Liver (tissue), 9 donors: ENCODE data around the gene AGBL4. TPM values are rescaled to one million over a fixed set of nuclear protein-coding genes. Genes with fewer than 3 reads are reported as not detected.

Source experiments
- DNase-seq: peaks from one replicate; pipeline ENCODE4 v3.0.0-alpha.2; 2017; ENCODE audit warnings: low spot score
- H3K27ac ChIP-seq, 2 donors: one replicate each; pipeline ENCODE4 v1.7.0; 2013; ENCODE audit warnings: inconsistent platforms in 2 of 2, low read length in 2 of 2, control low read depth in 1 of 2, low read depth in 1 of 2, mild to moderate bottlenecking in 1 of 2
- H3K27me3 ChIP-seq, 4 donors: one replicate each; pipeline versions ENCODE4 v1.6.1 to v1.7.0; 2013; ENCODE audit warnings: low read length in 3 of 4, inconsistent platforms in 1 of 4, mild to moderate bottlenecking in 1 of 4, moderate library complexity in 1 of 4; ENCODE audit not compliant: control insufficient read depth in 4 of 4, insufficient read depth in 4 of 4
- H3K36me3 ChIP-seq, 4 donors: one replicate each; pipeline versions ENCODE4 v1.6.1 to v1.7.0; 2013; ENCODE audit warnings: low read length in 3 of 4, mild to moderate bottlenecking in 3 of 4, low read depth in 1 of 4, moderate library complexity in 1 of 4; ENCODE audit not compliant: control insufficient read depth in 4 of 4, insufficient read depth in 3 of 4
- H3K4me1 ChIP-seq, 4 donors: one replicate each; pipeline versions ENCODE4 v1.6.1 to v1.7.0; 2013; ENCODE audit warnings: low read length in 3 of 4, mild to moderate bottlenecking in 3 of 4, moderate library complexity in 1 of 4; ENCODE audit not compliant: control insufficient read depth in 4 of 4, insufficient read depth in 4 of 4
- H3K4me3 ChIP-seq, 3 donors: one replicate each; pipeline versions ENCODE4 v1.6.1 to v1.7.0; 2013; ENCODE audit warnings: low read length in 3 of 3, control low read depth in 1 of 3, low read depth in 1 of 3, mild to moderate bottlenecking in 1 of 3
- H3K9ac ChIP-seq, 2 donors: one replicate each; pipeline ENCODE4 v1.7.0; 2013; ENCODE audit warnings: low read length in 2 of 2, mild to moderate bottlenecking in 2 of 2, moderate library complexity in 2 of 2, control low read depth in 1 of 2, low read depth in 1 of 2
- H3K9me3 ChIP-seq, 4 donors: one replicate each; pipeline versions ENCODE4 v1.6.1 to v1.7.0; 2013; ENCODE audit warnings: low read length in 3 of 4; ENCODE audit not compliant: control insufficient read depth in 4 of 4
- ATF3 ChIP-seq: IDR thresholded peaks from 2 replicates; pipeline ENCODE4 v1.6.1; 2016; ENCODE audit warnings: antibody characterized with exemption
- CTCF ChIP-seq: fragments of 150-350 bp; IDR thresholded peaks from 2 replicates; pipeline ENCODE4 v1.5.1; 2017; ENCODE audit warnings: improper control_type of control experiment, low read depth, low read length; ENCODE audit not compliant: missing input control
- EGR1 ChIP-seq, 2 donors: IDR thresholded peaks; 2 replicates each; pipeline ENCODE4 v1.6.1; 2016 to 2018; ENCODE audit warnings: antibody characterized with exemption in 2 of 2, low read depth in 2 of 2
- FOXA2 ChIP-seq: IDR thresholded peaks from 2 replicates; pipeline ENCODE4 v1.6.1; 2016; ENCODE audit warnings: antibody characterized with exemption
- HNF4A ChIP-seq, 2 donors: conservative IDR thresholded peaks; 2 replicates each; pipeline ENCODE4 v1.6.1; 2016; ENCODE audit warnings: antibody characterized with exemption in 2 of 2, mild to moderate bottlenecking in 2 of 2
- HNF4G ChIP-seq: IDR thresholded peaks from 2 replicates; pipeline ENCODE4 v1.6.1; 2016; ENCODE audit warnings: antibody characterized with exemption
- JUND ChIP-seq, 2 donors: IDR thresholded peaks; 2 replicates each; pipeline ENCODE4 v1.6.1; 2016; ENCODE audit warnings: antibody characterized with exemption in 2 of 2
- MAX ChIP-seq: IDR thresholded peaks from 2 replicates; pipeline ENCODE4 v1.6.1; 2016; ENCODE audit warnings: antibody characterized with exemption
- NR2F2 ChIP-seq: IDR thresholded peaks from 2 replicates; pipeline ENCODE4 v1.6.1; 2016; ENCODE audit warnings: antibody characterized with exemption
- RAD21 ChIP-seq, 2 donors: IDR thresholded peaks; 2 replicates each; pipeline ENCODE4 v1.6.1; 2016; ENCODE audit warnings: antibody characterized with exemption in 2 of 2, mild to moderate bottlenecking in 2 of 2
- REST ChIP-seq: IDR thresholded peaks from 2 replicates; pipeline ENCODE4 v1.6.1; 2016; ENCODE audit warnings: antibody characterized with exemption, mild to moderate bottlenecking
- SP1 ChIP-seq: IDR thresholded peaks from 2 replicates; pipeline ENCODE4 v1.6.1; 2018; ENCODE audit warnings: antibody characterized with exemption, mild to moderate bottlenecking
- TAF1 ChIP-seq: conservative IDR thresholded peaks from 2 replicates; pipeline ENCODE4 v1.6.1; 2016; ENCODE audit warnings: antibody characterized with exemption, mild to moderate bottlenecking
- YY1 ChIP-seq: IDR thresholded peaks from 2 replicates; pipeline ENCODE4 v1.6.1; 2016; ENCODE audit warnings: antibody characterized with exemption, mild to moderate bottlenecking
- ZBTB33 ChIP-seq: IDR thresholded peaks from 2 replicates; pipeline ENCODE4 v1.6.1; 2016; ENCODE audit warnings: antibody characterized with exemption
- WGBS: extraction: QIAGEN DNeasy Blood & Tissue Kit; methylation state at CpG from one replicate; pipeline ENCODE4 v1.1.7; 2013; 5-methylcytosine and 5-hydroxymethylcytosine counted together
- polyA plus RNA-seq, 2 donors: library from polyadenylated mRNA; stranded (reverse) in 1 of 2; unstranded in 1 of 2; fragments of 200-250 nt in 1 of 2; fragments of >200 nt in 1 of 2; fragmentation: Nextera tagmentation in 1 of 2; extraction: Ambion mirVana in 1 of 2; gene quantifications; one replicate each; pipeline versions ENCODE4 v1.2.1 to v1.2.3, GENCODE V29; 2013 to 2015
- total RNA-seq, 2 donors: library from RNA; depleted of rRNA; stranded (reverse); fragments of >200 nt; gene quantifications; one replicate each; pipeline ENCODE4 v1.2.3, GENCODE V29; 2014
- donor health status: healthy.
- donor health status: healthy.
- donor health status: healthy.
- donor health status: healthy.
- donor health status: healthy.

Gene AGBL4
- total and polyA plus RNA-seq, 4 donors, result 0.75 to 0.76 TPM; not detected in 2

GRCh38 chr1:49358036-49358435, 665.7 kb downstream of the AGBL4 start:
- WGBS, result 31% methylated on average over 1 of the region's 1 CpG
- H3K36me3 ChIP-seq, result no peaks in the 10 kb centered on the region
- DNase-seq, result no peak

More at GRCh38 chr1:49358036-49358435, 665.7 kb downstream of the AGBL4 start:
- Histone ChIP-seq H3K9me3 (no peaks in the 10 kb centered on the region), H3K4me1 (no peaks in the 10 kb centered on the region), H3K27me3 (no peaks in the 10 kb centered on the region), H3K4me3 (no peak overlapping the region), H3K27ac (no peak overlapping the region), H3K9ac (no peak overlapping the region)
- TF ChIP-seq MAX, result no peak
- no peak for TF ChIP-seq ATF3
- no peak for TF ChIP-seq CTCF
- TF ChIP-seq TAF1, result no peak
- no peak for TF ChIP-seq SP1
- TF ChIP-seq HNF4A (conservative IDR thresholded peaks at IDR 0.05), result no peak
- no peak for TF ChIP-seq YY1
- no peak for TF ChIP-seq HNF4G
- no peak for TF ChIP-seq EGR1 (IDR thresholded peaks at IDR 0.05; ENCODE audit: low read depth in 2 of 2)
- no peak for TF ChIP-seq FOXA2
- TF ChIP-seq REST, result no peak
- TF ChIP-seq RAD21 (IDR thresholded peaks at IDR 0.05), result no peak
- TF ChIP-seq ZBTB33, result no peak
- no peak for TF ChIP-seq JUND (IDR thresholded peaks at IDR 0.05)
- no peak for TF ChIP-seq NR2F2
